Liver (tissue), 9 donors: ENCODE results near the gene PCGF6. TPM values are rescaled to one million over a fixed set of nuclear protein-coding genes. Genes with fewer than 3 reads are reported as not detected.
A peak's percentile ranks its signal among the peaks of the same experiment; 100 is the strongest.

ENCODE experiments used
- DNase-seq: peaks from one replicate; pipeline ENCODE4 v3.0.0-alpha.2; 2017; ENCODE audit warnings: low spot score
- H3K27ac ChIP-seq, 2 donors: one replicate each; pipeline ENCODE4 v1.7.0; 2013; ENCODE audit warnings: inconsistent platforms in 2 of 2, low read length in 2 of 2, control low read depth in 1 of 2, low read depth in 1 of 2, mild to moderate bottlenecking in 1 of 2
- H3K27me3 ChIP-seq, 4 donors: one replicate each; pipeline versions ENCODE4 v1.6.1 to v1.7.0; 2013; ENCODE audit warnings: low read length in 3 of 4, inconsistent platforms in 1 of 4, mild to moderate bottlenecking in 1 of 4, moderate library complexity in 1 of 4; ENCODE audit not compliant: control insufficient read depth in 4 of 4, insufficient read depth in 4 of 4
- H3K36me3 ChIP-seq, 4 donors: one replicate each; pipeline versions ENCODE4 v1.6.1 to v1.7.0; 2013; ENCODE audit warnings: low read length in 3 of 4, mild to moderate bottlenecking in 3 of 4, low read depth in 1 of 4, moderate library complexity in 1 of 4; ENCODE audit not compliant: control insufficient read depth in 4 of 4, insufficient read depth in 3 of 4
- H3K4me1 ChIP-seq, 4 donors: one replicate each; pipeline versions ENCODE4 v1.6.1 to v1.7.0; 2013; ENCODE audit warnings: low read length in 3 of 4, mild to moderate bottlenecking in 3 of 4, moderate library complexity in 1 of 4; ENCODE audit not compliant: control insufficient read depth in 4 of 4, insufficient read depth in 4 of 4
- H3K4me3 ChIP-seq, 3 donors: one replicate each; pipeline versions ENCODE4 v1.6.1 to v1.7.0; 2013; ENCODE audit warnings: low read length in 3 of 3, control low read depth in 1 of 3, low read depth in 1 of 3, mild to moderate bottlenecking in 1 of 3
- H3K9ac ChIP-seq, 2 donors: one replicate each; pipeline ENCODE4 v1.7.0; 2013; ENCODE audit warnings: low read length in 2 of 2, mild to moderate bottlenecking in 2 of 2, moderate library complexity in 2 of 2, control low read depth in 1 of 2, low read depth in 1 of 2
- H3K9me3 ChIP-seq, 4 donors: one replicate each; pipeline versions ENCODE4 v1.6.1 to v1.7.0; 2013; ENCODE audit warnings: low read length in 3 of 4; ENCODE audit not compliant: control insufficient read depth in 4 of 4
- ATF3 ChIP-seq: IDR thresholded peaks from 2 replicates; pipeline ENCODE4 v1.6.1; 2016; ENCODE audit warnings: antibody characterized with exemption
- CTCF ChIP-seq: fragments of 150-350 bp; IDR thresholded peaks from 2 replicates; pipeline ENCODE4 v1.5.1; 2017; ENCODE audit warnings: improper control_type of control experiment, low read depth, low read length; ENCODE audit not compliant: missing input control
- EGR1 ChIP-seq, 2 donors: IDR thresholded peaks; 2 replicates each; pipeline ENCODE4 v1.6.1; 2016 to 2018; ENCODE audit warnings: antibody characterized with exemption in 2 of 2, low read depth in 2 of 2
- FOXA1 ChIP-seq: IDR thresholded peaks from 2 replicates; pipeline ENCODE4 v1.6.1; 2016; ENCODE audit warnings: antibody characterized with exemption
- FOXA2 ChIP-seq: IDR thresholded peaks from 2 replicates; pipeline ENCODE4 v1.6.1; 2016; ENCODE audit warnings: antibody characterized with exemption
- GABPA ChIP-seq, 2 donors: IDR thresholded peaks in 1 of 2; conservative IDR thresholded peaks in 1 of 2; 2 replicates each; pipeline ENCODE4 v1.6.1; 2016; ENCODE audit warnings: antibody characterized with exemption in 2 of 2, mild to moderate bottlenecking in 1 of 2, moderate library complexity in 1 of 2
- HNF4A ChIP-seq, 2 donors: conservative IDR thresholded peaks; 2 replicates each; pipeline ENCODE4 v1.6.1; 2016; ENCODE audit warnings: antibody characterized with exemption in 2 of 2, mild to moderate bottlenecking in 2 of 2
- HNF4G ChIP-seq: IDR thresholded peaks from 2 replicates; pipeline ENCODE4 v1.6.1; 2016; ENCODE audit warnings: antibody characterized with exemption
- JUND ChIP-seq, 2 donors: IDR thresholded peaks; 2 replicates each; pipeline ENCODE4 v1.6.1; 2016; ENCODE audit warnings: antibody characterized with exemption in 2 of 2
- MAX ChIP-seq: IDR thresholded peaks from 2 replicates; pipeline ENCODE4 v1.6.1; 2016; ENCODE audit warnings: antibody characterized with exemption
- NR2F2 ChIP-seq: IDR thresholded peaks from 2 replicates; pipeline ENCODE4 v1.6.1; 2016; ENCODE audit warnings: antibody characterized with exemption
- RAD21 ChIP-seq, 2 donors: IDR thresholded peaks; 2 replicates each; pipeline ENCODE4 v1.6.1; 2016; ENCODE audit warnings: antibody characterized with exemption in 2 of 2, mild to moderate bottlenecking in 2 of 2
- REST ChIP-seq: IDR thresholded peaks from 2 replicates; pipeline ENCODE4 v1.6.1; 2016; ENCODE audit warnings: antibody characterized with exemption, mild to moderate bottlenecking
- RXRA ChIP-seq, 2 donors: IDR thresholded peaks; 2 replicates each; pipeline ENCODE4 v1.6.1; 2017 to 2018; ENCODE audit warnings: antibody characterized with exemption in 2 of 2, mild to moderate bottlenecking in 1 of 2
- SP1 ChIP-seq: IDR thresholded peaks from 2 replicates; pipeline ENCODE4 v1.6.1; 2018; ENCODE audit warnings: antibody characterized with exemption, mild to moderate bottlenecking
- TAF1 ChIP-seq: conservative IDR thresholded peaks from 2 replicates; pipeline ENCODE4 v1.6.1; 2016; ENCODE audit warnings: antibody characterized with exemption, mild to moderate bottlenecking
- YY1 ChIP-seq: IDR thresholded peaks from 2 replicates; pipeline ENCODE4 v1.6.1; 2016; ENCODE audit warnings: antibody characterized with exemption, mild to moderate bottlenecking
- ZBTB33 ChIP-seq: IDR thresholded peaks from 2 replicates; pipeline ENCODE4 v1.6.1; 2016; ENCODE audit warnings: antibody characterized with exemption
- WGBS: extraction: QIAGEN DNeasy Blood & Tissue Kit; methylation state at CpG from one replicate; pipeline ENCODE4 v1.1.7; 2013; 5-methylcytosine and 5-hydroxymethylcytosine counted together
- polyA plus RNA-seq, 2 donors: library from polyadenylated mRNA; stranded (reverse) in 1 of 2; unstranded in 1 of 2; fragments of 200-250 nt in 1 of 2; fragments of >200 nt in 1 of 2; fragmentation: Nextera tagmentation in 1 of 2; extraction: Ambion mirVana in 1 of 2; gene quantifications; one replicate each; pipeline versions ENCODE4 v1.2.1 to v1.2.3, GENCODE V29; 2013 to 2015
- total RNA-seq, 2 donors: library from RNA; depleted of rRNA; stranded (reverse); fragments of >200 nt; gene quantifications; one replicate each; pipeline ENCODE4 v1.2.3, GENCODE V29; 2014
- donor health status: healthy.
- donor health status: healthy.
- donor health status: healthy.
- donor health status: healthy.
- donor health status: healthy.

Gene PCGF6
- total and polyA plus RNA-seq, 4 donors = 5.3 to 8.0 (median 6.2) TPM

- Histone ChIP-seq H3K36me3 (no peaks in the 10 kb centered on the region), H3K4me1 (peaks cover 5 to 12% (median 9%) of the 10 kb centered on the region in 4 donors), H3K27ac (no peak overlapping the region), H3K9me3 (no peaks in the 10 kb centered on the region), H3K9ac (no peak overlapping the region), H3K27me3 (peaks cover 3 to 13% (median 7%) of the 10 kb centered on the region in 4 donors), H3K4me3 (peak overlapping the region in 1 of 3 donors; percentile 34)
- WGBS = 12% methylated on average over 76 of the region's 76 CpGs
- TF ChIP-seq HNF4A (conservative IDR thresholded peaks at IDR 0.05) (no peak), FOXA1 (no peak), YY1 (no peak), JUND (IDR thresholded peaks at IDR 0.05) (no peak), NR2F2 (no peak), TAF1 (no peak)
- no peak for DNase-seq
These were observed 73.0 kb downstream of the PCGF6 start for GRCh38 chr10:103277713-103278536.

- H3K4me1 ChIP-seq = peaks cover 5 to 12% (median 9%) of the 10 kb centered on the region in 4 donors
- H3K9ac ChIP-seq = no peak within 1 kb of the TSS
- 4% methylated on average over 105 of the region's 105 CpGs for WGBS
- DNase-seq = no peak
- H3K27ac ChIP-seq = no peak within 1 kb of the TSS
- H3K36me3 ChIP-seq = no peaks in the 10 kb centered on the region
- TF ChIP-seq REST = no peak
- no peak for TF ChIP-seq ATF3
- no peak for TF ChIP-seq FOXA1
- TF ChIP-seq HNF4G = no peak
- no peak for TF ChIP-seq GABPA (IDR thresholded peaks at IDR 0.05 in 1 of 2, conservative IDR thresholded peaks at IDR 0.05 in 1 of 2)
- TF ChIP-seq HNF4A (conservative IDR thresholded peaks at IDR 0.05) = no peak
- TF ChIP-seq FOXA2 = no peak
- no peak for TF ChIP-seq JUND (IDR thresholded peaks at IDR 0.05)
- no peak for TF ChIP-seq YY1
- no peak for TF ChIP-seq TAF1
- no peak for TF ChIP-seq RAD21 (IDR thresholded peaks at IDR 0.05)
- no peak for TF ChIP-seq SP1
- TF ChIP-seq RXRA (IDR thresholded peaks at IDR 0.05) = no peak
- no peak for TF ChIP-seq CTCF
- TF ChIP-seq MAX = no peak
- TF ChIP-seq NR2F2 = no peak
- TF ChIP-seq ZBTB33 = no peak
- no peak for TF ChIP-seq EGR1 (IDR thresholded peaks at IDR 0.05; ENCODE audit: low read depth in 2 of 2)
- H3K9me3 ChIP-seq = no peaks in the 10 kb centered on the region
- H3K4me3 ChIP-seq = peak within 1 kb of the TSS in 2 of 3 donors; percentile 5 to 34
- peaks cover 3 to 13% (median 7%) of the 10 kb centered on the region in 4 donors for H3K27me3 ChIP-seq
These were observed 73.8 kb downstream of the PCGF6 start, which contains the start of gene INA for GRCh38 chr10:103276896-103277712. TSS of gene INA (plus strand) at chr10:103277138. CDS start at chr10:103277212, 74 bp downstream.
